Upper lobe of left lung (tissue), 4 donors: ENCODE measurements around the gene THAP4.

Source experiments
- POLR2A ChIP-seq, 4 donors: fragments of 450-650 bp; IDR thresholded peaks; one replicate each; pipeline ENCODE4 v1.5.1; 2016 to 2017; ENCODE audit warnings: antibody characterized with exemption in 4 of 4, mild to moderate bottlenecking in 2 of 4
- POLR2AphosphoS5 ChIP-seq, 2 donors: sonication (generic); formaldehyde crosslinking; IDR thresholded peaks; one replicate each; pipeline ENCODE4 v1.5.1; 2017; ENCODE audit warnings: antibody characterized with exemption in 2 of 2
- TF ChIP-seq, protein P1 (sequence below), 6 experiments: fragments of 450-650 bp in 4 of 6; fragments of 200-600 bp in 2 of 6; sonication (generic) in 2 of 6; IDR thresholded peaks; one replicate each; pipeline ENCODE4 v1.5.1; 2016 to 2019; ENCODE audit warnings: antibody characterized with exemption in 6 of 6

- TF ChIP-seq POLR2AphosphoS5 (IDR thresholded peaks at IDR 0.05) (no peak), POLR2A (IDR thresholded peaks at IDR 0.05) (no peak)
- TF ChIP-seq, protein P1, sequence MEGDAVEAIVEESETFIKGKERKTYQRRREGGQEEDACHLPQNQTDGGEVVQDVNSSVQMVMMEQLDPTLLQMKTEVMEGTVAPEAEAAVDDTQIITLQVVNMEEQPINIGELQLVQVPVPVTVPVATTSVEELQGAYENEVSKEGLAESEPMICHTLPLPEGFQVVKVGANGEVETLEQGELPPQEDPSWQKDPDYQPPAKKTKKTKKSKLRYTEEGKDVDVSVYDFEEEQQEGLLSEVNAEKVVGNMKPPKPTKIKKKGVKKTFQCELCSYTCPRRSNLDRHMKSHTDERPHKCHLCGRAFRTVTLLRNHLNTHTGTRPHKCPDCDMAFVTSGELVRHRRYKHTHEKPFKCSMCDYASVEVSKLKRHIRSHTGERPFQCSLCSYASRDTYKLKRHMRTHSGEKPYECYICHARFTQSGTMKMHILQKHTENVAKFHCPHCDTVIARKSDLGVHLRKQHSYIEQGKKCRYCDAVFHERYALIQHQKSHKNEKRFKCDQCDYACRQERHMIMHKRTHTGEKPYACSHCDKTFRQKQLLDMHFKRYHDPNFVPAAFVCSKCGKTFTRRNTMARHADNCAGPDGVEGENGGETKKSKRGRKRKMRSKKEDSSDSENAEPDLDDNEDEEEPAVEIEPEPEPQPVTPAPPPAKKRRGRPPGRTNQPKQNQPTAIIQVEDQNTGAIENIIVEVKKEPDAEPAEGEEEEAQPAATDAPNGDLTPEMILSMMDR (IDR thresholded peaks at IDR 0.05), result no peak
Measured at GRCh38 chr2:241573741-241574140, 63.2 kb downstream of the THAP4 start.
